ENCODE results near the gene TMEM128. TPM values are rescaled to one million over a fixed set of nuclear protein-coding genes. Genes with fewer than 3 reads are reported as not detected.

The TMEM128 gene, protein sequence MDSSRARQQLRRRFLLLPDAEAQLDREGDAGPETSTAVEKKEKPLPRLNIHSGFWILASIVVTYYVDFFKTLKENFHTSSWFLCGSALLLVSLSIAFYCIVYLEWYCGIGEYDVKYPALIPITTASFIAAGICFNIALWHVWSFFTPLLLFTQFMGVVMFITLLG
- 10 to 100 TPM; 11.3 to 15.5 TPM for total RNA-seq

DNA sequence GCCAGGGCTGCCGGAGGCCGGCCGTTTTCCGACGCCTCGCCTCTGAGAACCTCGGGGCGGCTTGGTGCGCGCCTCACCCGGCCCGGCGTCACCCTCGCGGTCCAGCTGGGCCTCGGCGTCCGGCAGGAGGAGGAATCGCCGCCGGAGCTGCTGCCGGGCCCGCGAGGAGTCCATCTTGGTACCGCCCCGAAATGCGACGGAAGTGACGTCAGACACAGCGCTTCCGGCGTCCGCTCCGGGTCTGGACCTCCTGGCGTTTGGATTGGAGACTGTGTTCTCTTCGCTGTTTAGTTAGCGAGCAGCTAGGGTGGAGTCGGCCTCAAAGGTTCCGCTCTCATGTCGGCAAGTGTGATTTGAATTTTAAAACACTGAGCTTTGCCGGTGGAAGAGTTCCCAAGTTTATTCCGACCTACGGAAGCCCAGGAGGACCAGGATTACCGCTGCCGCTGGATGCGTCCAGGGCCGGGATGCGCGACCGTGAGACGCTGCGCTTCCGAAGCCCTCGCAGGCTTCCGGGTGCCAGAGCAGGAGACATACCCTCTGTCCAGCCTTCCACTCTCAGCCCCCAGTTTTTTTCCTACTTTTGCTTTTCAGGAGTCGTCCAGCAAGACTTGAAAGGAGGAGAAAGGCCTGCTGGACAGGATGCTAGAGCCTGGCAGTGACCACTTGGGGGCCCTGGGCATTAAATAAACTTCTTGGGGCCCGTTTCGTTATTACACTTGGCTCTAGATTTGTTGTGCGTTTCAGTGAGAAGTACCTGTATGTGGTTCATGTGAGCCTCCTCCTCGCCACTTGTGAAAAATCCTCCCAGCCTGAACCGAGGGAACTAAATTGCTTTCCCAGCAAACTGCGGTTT lies at the start of gene TMEM128:
Gene TMEM128, minus strand, starts transcription at position 195 of the 856 bp plus-strand sequence. Its CDS starts 21 bp downstream, at position 174.
- Mint-ChIP-seq H3K27ac (peak within 1 kb of the TSS; percentile 97 to 98), H3K36me3 (peaks cover 15 to 16% of the 10 kb centered on the region in 2 donors), H3K9me3 (no peaks in the 10 kb centered on the region)
- DNase-seq (ENCODE audit: low spot score in 2 of 2) (peak; percentile 85 to 90), ATAC-seq (peak; percentile 98 to 99)

DNA sequence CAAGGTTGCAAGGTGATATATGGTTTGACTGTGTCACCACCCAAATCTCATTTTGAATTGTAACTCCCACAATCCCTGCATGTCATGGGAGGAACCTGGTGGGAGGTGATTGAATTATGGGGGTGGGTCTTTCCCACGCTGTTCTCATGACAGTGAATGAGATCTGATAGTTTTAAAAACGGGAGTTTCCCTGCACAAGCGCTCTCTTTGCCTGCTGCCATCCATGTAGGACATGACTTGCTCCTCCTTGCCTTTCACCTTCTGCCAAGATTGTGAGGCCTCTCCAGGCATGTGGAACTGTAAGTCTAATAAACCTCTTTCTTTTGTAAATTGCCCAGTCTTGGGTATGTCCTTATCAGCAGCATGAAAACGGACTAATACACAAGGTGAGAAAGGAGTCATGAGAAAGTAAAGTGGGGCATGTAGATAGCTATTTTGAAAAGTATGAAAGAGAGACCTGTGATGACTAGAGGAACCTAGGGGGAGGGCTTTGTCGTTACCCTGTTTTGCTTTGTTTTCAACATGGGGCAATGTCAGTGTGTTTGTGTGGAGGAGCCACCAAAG lies 48.3 kb upstream of the TMEM128 start:
- H3K9me3 Mint-ChIP-seq: peaks cover 0 to 4% of the 10 kb centered on the region in 2 donors
- H3K27ac Mint-ChIP-seq: no peak overlapping the region
- H3K36me3 Mint-ChIP-seq: peaks cover 0 to 17% of the 10 kb centered on the region in 2 donors
- ATAC-seq: no peak
- DNase-seq (ENCODE audit: low spot score in 2 of 2): no peak

DNA sequence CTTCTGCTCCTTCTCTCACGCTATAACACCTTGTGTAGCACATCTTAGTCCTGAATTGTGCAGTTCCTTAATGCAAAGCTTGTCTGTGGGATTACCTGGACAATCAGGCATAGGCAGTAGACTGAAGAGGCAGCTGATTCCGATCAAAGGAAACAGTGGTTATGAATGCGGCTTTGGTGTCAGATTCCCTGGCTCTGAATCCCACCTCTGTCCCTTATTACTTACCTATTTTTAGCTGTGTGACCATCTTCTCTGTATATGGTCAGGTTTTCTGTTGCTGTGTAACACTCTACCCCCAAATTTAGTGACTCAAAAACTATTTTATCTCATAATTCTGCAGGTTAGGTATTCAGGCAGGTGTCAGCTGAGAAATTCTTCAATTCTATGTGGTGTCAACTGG lies 45.3 kb upstream of the TMEM128 start:
- DNase-seq (ENCODE audit: low spot score in 2 of 2) (no peak), ATAC-seq (no peak)
- Mint-ChIP-seq H3K9me3 (peaks cover 0 to 4% of the 10 kb centered on the region in 2 donors), H3K27ac (no peak overlapping the region), H3K36me3 (peaks cover 17 to 19% of the 10 kb centered on the region in 2 donors)

DNA sequence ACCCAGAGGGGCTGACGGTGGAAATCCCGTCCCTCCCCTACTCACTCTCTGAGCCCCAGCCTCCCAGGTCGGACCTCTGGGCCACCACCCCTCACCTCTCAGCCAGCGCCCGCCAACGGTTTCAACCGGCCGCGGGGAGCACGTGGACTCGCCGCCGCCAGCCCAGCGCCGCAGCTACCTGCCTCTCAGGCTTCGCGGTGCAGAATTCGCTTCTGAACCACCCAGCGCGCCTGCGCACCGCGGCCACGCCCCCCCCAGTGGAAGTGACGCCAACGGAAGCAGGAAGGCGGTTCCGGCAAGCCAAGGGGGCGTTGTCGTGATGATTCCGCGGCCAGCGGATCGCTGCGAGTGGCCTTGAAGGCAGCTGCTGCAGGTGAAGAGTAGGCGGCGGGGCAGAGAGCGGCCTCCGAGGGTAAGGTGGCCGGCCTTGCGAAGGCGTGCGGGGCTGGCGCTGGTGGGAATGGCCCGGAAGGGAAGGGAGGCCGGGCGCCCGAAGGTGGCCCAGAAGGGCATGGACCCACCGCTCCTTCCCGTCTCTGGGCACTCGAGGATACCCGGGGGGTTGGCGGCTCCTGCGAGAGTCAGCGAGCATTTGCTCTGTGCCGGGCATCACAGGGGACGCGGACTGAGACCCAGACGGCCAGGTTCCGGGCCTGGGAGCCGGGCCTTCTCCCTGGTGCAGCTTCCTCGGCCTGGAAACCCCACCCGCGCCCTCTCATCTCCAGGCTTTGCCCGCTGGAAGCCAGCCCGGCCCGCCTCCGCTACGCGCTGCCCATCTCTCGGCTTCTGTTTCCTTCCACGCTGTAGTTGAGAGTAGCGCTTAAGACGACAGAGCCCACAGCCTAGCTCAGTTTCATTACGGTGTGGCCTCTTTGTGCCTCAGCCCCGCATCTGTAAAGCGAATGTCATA lies 42.2 kb upstream of the TMEM128 start, which contains the start of the genes LYAR and ZBTB49:
Gene LYAR, minus strand, starts transcription at position 214 of the 910 bp plus-strand sequence. CDS start 6,412 bp downstream, outside the sequence.
Gene ZBTB49, plus strand, starts transcription at position 311 of the 910 bp plus-strand sequence. CDS start 9,695 bp downstream, outside the sequence.
- H3K36me3 Mint-ChIP-seq: peaks cover 5 to 26% of the 10 kb centered on the region in 2 donors
- ATAC-seq (peak; percentile 94 to 95), DNase-seq (ENCODE audit: low spot score in 2 of 2) (peak; percentile 93 to 97)
- peaks cover 0 to 4% of the 10 kb centered on the region in 2 donors for H3K9me3 Mint-ChIP-seq
- peak within 1 kb of the TSS; percentile 94 to 95 for H3K27ac Mint-ChIP-seq

DNA sequence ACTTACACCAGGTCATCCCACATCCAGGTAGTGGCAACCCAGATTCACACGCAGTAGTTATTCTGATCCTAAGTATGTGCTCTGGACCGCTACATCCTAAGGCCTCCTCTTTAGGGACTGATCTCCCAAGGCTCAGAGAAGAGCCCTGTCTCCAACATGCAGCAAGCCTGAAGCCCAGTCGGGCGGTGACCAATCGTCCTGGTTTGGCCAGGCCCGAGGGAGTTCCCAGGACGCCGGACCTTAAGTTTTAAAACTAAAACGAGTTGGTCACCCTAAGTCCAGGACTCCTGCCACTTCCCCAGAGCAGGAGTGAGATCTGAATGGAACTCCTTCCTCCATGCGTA lies 41.5 kb upstream of the TMEM128 start:
- ATAC-seq (peak; percentile 8 to 17), DNase-seq (ENCODE audit: low spot score in 2 of 2) (no peak)
- H3K36me3 Mint-ChIP-seq: peaks cover 0 to 30% of the 10 kb centered on the region in 2 donors
- H3K9me3 Mint-ChIP-seq: no peaks in the 10 kb centered on the region
- H3K27ac Mint-ChIP-seq: peak overlapping the region; percentile 94 to 95

DNA sequence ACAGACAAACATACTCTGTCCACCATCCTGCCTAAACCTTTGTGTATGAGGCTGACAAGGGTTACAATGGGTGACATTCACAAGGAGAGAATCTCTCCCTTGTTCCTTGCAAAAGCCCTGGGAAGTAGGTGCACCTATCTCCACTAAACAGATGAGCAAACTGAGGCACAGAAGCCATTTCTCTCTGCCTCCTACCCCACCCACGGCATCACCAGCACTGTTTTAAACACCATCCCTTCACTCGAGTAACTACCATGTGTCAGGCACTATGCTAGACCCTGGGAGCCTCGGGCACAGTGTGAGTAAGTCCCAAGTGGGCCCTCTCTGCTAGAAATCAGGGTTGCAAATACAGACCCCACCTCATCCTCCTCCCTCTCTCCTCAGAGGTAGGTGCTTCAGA lies 41.0 kb upstream of the TMEM128 start:
- peaks cover 0 to 30% of the 10 kb centered on the region in 2 donors for H3K36me3 Mint-ChIP-seq
- H3K27ac Mint-ChIP-seq: peak overlapping the region; percentile 94 to 95
- no peaks in the 10 kb centered on the region for H3K9me3 Mint-ChIP-seq
- no peak for DNase-seq (ENCODE audit: low spot score in 2 of 2)
- no peak for ATAC-seq

DNA sequence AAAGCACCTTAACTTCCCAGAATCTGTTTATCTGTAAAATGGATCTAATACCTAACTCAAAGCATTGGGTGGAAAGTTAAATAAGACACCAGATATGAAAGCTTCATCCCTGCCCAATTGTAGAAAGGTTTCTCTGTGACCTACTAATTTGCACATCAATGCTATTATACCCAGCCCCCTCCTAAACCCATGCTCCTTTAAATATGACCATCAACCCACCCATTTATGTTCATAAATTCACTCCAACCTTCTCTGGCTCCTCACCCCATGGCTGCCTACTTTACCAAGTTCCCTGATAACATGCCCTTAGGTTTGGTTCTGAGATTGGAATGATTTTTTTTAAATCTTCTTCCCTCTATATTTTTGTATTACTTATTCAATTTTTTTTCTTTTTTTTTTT lies 40.1 kb upstream of the TMEM128 start:
- H3K9me3 Mint-ChIP-seq: no peaks in the 10 kb centered on the region
- H3K27ac Mint-ChIP-seq: peak overlapping the region in 1 of 2 donors; percentile 30
- H3K36me3 Mint-ChIP-seq: peaks cover 2 to 30% of the 10 kb centered on the region in 2 donors
- no peak for DNase-seq (ENCODE audit: low spot score in 2 of 2)
- ATAC-seq: no peak

DNA sequence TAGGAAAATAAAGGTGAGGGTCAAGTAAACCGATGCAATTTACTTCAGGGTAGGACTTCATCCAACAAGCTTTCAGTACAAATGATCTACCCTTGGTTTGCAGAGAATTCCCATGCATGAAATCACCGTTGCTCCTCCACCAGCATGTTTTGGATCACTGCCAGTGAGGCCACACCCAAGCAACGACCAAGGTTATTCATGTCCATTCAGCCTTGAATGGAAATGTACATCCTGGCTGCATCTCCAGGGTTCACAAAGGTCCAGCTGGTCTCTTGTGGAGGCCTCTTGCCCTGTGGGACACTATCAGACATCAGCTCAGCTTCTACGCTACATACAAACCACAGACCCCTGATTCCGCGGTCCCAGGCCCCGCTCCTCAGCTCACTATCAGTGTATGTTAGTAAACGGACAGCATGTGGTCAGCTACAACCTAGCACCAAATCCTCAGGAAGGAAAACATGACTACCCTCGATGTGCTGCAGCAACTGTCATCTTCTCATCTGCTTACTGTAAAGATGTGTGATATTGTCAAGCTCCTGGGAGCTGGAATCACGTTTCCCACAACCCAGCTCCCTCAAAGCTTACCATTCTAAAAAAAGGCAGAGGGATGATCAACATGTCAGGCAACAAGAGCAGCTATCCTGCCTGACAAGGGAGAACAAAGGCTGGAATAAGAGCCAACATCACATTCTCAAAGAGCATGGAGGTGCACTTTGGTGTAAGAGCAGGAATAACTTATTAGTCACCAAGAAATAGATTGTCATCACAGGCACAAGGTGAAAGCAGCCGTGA lies 37.0 kb upstream of the TMEM128 start:
- Mint-ChIP-seq H3K27ac (no peak overlapping the region), H3K9me3 (no peaks in the 10 kb centered on the region), H3K36me3 (peaks cover 7 to 28% of the 10 kb centered on the region in 2 donors)
- ATAC-seq (no peak), DNase-seq (ENCODE audit: low spot score in 2 of 2) (no peak)

DNA sequence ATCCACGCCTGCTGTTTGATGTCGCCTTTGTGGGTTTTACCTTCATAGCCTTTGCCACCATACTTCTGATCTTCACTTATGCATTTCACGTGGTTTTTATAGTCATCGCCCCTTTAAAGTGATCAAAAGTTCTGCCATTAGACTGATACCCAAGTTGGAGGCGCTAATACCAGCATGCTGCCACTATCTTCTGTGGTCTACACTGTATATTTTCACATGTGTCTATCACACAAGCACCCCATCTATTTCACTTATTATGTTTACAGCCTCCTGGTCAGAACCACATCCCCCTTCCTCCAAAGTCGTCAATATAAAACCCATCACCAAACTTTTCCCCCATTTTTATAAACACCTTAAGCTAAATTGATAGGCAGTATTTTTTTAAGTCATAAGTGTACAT lies 33.8 kb upstream of the TMEM128 start:
- Mint-ChIP-seq H3K9me3 (no peaks in the 10 kb centered on the region), H3K27ac (no peak overlapping the region), H3K36me3 (peaks cover 7 to 15% of the 10 kb centered on the region in 2 donors)
- DNase-seq (ENCODE audit: low spot score in 2 of 2) (no peak), ATAC-seq (no peak)

DNA sequence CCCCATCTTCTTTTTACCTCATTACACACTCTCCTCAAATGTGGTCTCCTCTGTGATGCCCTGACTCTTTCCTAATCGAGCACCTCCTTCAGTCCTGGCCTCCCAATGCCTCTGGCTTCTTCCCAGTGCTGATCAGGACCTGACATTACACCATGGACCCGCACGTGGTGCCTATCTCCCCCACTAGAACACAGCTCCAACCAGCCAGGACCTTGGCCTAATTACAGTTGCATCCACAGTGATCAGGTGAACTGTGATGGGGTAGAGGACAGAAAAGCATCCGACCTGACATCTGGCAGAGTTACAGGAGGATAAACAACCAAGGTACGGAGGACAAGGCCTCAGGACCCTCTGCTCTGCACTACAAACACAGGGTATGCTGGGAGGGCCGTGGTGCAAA lies 29.5 kb upstream of the TMEM128 start:
- Mint-ChIP-seq H3K9me3 (no peaks in the 10 kb centered on the region), H3K36me3 (peaks cover 0 to 13% of the 10 kb centered on the region in 2 donors), H3K27ac (no peak overlapping the region)
- no peak for DNase-seq (ENCODE audit: low spot score in 2 of 2)
- ATAC-seq: no peak

DNA sequence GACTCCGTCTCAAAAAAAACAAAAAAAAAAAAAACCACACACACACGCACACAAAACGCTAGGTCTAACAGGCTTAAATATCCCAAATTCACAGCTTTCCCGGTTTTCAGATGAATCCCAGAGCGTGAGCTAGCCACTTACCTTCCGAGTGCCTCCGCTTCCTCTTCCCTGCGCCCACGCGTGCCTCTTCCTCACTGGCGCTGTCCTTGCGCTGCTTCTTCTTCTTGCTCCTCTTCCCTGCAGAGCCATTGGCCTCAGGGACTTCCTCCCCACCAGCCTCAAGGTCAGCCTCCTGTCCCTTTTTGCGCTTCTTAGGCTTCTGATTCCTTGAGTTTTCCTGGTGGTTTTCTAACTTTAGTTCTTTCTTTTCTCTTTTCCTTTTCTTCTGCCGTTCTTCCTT lies 26.2 kb upstream of the TMEM128 start:
- H3K9me3 Mint-ChIP-seq: no peaks in the 10 kb centered on the region
- H3K36me3 Mint-ChIP-seq: peaks cover 0 to 10% of the 10 kb centered on the region in 2 donors
- ATAC-seq (no peak), DNase-seq (ENCODE audit: low spot score in 2 of 2) (no peak)
- no peak overlapping the region for H3K27ac Mint-ChIP-seq

DNA sequence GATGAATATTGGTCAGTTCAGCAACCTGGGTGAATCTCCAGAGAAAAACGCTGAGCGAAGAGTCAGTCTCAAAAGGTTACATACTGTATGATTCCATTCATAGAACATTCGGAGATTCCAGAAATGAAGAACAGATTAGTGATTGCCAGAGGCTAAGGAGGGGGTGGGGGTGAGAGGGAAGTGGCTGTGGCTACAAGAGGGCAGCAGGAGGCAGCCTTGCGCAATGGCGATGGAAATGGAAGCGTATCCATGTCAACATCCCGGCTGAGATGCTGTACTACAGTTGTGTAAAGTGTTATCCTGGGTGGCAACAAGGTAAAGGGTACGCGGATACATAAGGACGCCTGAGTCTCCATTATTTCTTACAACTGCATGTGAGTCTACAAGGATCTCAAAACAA lies 23.9 kb upstream of the TMEM128 start:
- Mint-ChIP-seq H3K27ac (peak overlapping the region in 1 of 2 donors; percentile 23), H3K9me3 (no peaks in the 10 kb centered on the region), H3K36me3 (peaks cover 0 to 11% of the 10 kb centered on the region in 2 donors)
- DNase-seq (ENCODE audit: low spot score in 2 of 2) (no peak), ATAC-seq (no peak)

DNA sequence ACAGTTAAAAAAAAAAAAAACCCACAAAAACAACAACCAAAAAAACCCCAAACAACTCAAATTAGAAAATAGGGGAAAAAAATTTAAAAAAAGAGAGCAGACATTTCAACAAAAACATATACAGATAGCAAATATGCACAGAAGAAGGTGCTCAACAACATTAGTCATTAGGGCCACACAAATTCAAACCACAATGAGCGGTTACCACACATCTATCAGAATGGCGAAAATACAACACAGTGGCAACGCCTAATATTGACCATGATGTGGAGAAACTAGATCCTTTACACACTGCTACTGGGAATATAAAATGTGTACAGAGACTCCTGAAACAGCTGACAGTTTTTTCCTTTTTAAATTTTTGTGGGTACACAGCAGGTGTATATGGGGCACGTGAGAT lies 22.5 kb upstream of the TMEM128 start:
- peaks cover 0 to 18% of the 10 kb centered on the region in 2 donors for H3K36me3 Mint-ChIP-seq
- H3K27ac Mint-ChIP-seq: no peak overlapping the region
- DNase-seq (ENCODE audit: low spot score in 2 of 2) (no peak), ATAC-seq (no peak)
- H3K9me3 Mint-ChIP-seq: no peaks in the 10 kb centered on the region

DNA sequence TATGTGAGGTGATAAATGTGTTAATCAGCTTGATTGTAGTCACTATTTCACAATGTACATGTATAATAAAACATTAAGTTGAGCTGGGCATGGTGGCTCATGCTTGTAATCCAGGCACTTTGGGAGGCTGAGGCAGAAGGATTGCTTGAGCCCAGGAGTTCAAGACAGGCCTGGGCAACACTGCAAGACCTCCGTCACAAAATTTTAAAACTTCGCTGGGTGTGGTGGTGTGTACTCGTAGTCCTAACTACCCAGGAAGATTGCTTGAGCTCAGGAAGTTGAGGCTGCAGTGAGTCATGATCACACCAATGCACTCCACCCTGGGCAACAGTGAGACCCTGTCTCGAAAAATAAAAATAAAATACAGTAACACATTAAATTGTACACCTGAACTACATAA lies 21.8 kb upstream of the TMEM128 start:
- DNase-seq (ENCODE audit: low spot score in 2 of 2): no peak
- peak overlapping the region in 1 of 2 donors; percentile 41 for H3K27ac Mint-ChIP-seq
- ATAC-seq: no peak
- H3K9me3 Mint-ChIP-seq: no peaks in the 10 kb centered on the region
- H3K36me3 Mint-ChIP-seq: peaks cover 0 to 16% of the 10 kb centered on the region in 2 donors

DNA sequence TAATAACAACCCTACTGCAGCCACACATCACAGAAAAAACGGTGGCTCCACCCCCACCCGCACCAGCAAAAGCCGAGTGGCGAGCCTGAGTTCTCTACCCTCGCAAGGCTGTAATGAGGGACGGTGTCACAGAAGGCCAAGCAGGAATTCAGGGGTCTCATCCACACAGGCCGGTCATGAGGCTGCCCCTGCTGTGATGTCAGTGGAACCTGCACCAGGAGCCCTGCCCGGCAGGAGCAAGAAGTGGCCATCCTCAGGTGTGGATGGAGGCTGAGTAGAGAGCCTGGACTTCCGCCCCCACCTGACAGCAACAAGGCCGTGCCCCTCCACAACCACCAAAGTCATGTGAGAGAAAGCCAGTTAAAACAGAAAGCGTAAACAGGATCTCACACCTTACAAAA lies 21.3 kb upstream of the TMEM128 start:
- DNase-seq (ENCODE audit: low spot score in 2 of 2) (no peak), ATAC-seq (no peak)
- Mint-ChIP-seq H3K9me3 (no peaks in the 10 kb centered on the region), H3K36me3 (peaks cover 0 to 10% of the 10 kb centered on the region in 2 donors), H3K27ac (peak overlapping the region in 1 of 2 donors; percentile 41)
